ENCODE measurements around the gene HEATR5B.

- TF ChIP-seq CTCF (conservative IDR thresholded peaks at IDR 0.05 in 1 of 2, IDR thresholded peaks at IDR 0.05 in 1 of 2; ENCODE audit: low read depth in 1 of 2, low read length in 2 of 2) (no peak), EZH2 (IDR thresholded peaks at IDR 0.05; ENCODE audit: low read length, missing control alignments) (no peak)
These were observed 63.0 kb downstream of the HEATR5B start for GRCh38 chr2:37020887-37021796.
